Activated CD4-positive, CD25-positive, alpha-beta regulatory T cell treated with anti-CD3 and anti-CD28 coated beads, Interleukin-2, amount 50 U/mL, for 16 hours (primary cell): ENCODE data around the gene RPL13A.
"Not testable (repeated sequence)": the region's sequence is repeated elsewhere in the genome, so short reads cannot be mapped to it uniquely, and the experiment has no call there.

ENCODE experiments used
- DNase-seq: peaks from one replicate; pipeline ENCODE4 v3.0.0-alpha.2; 2020; ENCODE audit warnings: low read depth, low spot score

RPL13A gene

DNA sequence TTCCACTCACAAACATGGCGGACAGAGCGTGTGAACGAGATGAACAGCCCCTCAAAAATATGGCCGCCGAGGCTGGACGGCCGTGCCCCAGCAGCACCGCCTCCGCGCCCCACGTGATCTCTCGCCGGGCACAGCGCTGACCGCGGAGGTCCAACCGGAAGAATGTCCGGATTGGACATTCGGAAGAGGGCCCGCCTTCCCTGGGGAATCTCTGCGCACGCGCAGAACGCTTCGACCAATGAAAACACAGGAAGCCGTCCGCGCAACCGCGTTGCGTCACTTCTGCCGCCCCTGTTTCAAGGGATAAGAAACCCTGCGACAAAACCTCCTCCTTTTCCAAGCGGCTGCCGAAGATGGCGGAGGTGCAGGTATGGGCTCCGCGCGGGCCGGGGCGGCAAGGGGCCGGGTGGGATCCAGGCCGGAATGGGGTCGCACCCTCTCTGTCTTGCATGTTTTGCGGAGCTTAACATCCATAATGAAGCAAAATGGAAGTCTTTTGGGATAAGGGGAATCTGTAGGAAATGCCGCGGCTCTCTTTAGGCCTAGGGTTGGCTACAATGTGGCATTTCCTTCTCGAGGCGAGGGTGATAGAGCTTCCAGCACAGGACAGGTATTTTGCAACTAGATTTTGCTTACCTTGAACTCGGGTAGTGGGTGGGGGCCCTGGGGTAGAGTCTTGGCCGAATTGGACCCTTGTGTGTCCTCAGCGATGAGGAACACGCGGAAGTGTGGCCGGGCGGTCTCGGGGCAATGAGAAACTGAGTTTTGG is at the start of gene RPL13A:
Gene RPL13A, plus strand, starts transcription at position 332 of the 769 bp plus-strand sequence. Its CDS starts 22 bp downstream, at position 354.
- peak; percentile 99 for DNase-seq

DNA sequence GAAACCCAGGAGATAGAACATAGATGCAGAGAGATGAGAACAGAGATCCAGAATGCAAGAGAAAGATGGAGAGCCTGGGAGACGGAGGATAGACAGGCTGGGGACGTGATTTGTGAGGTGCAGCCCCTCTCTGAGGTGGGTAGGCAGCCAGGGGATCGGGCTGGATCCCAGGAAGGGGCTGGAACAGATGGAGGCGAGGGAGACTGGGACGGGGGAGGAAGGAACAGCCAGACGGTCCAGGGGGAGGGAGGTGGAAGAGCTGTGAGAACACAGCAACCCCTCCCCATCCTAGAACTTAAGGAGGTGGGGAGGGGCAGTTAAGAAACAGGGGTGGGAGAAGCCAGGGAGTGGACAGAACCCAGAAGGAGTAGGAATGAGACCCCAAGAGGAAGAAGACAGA is 49.1 kb upstream of the RPL13A start:
- DNase-seq, result no peak

DNA sequence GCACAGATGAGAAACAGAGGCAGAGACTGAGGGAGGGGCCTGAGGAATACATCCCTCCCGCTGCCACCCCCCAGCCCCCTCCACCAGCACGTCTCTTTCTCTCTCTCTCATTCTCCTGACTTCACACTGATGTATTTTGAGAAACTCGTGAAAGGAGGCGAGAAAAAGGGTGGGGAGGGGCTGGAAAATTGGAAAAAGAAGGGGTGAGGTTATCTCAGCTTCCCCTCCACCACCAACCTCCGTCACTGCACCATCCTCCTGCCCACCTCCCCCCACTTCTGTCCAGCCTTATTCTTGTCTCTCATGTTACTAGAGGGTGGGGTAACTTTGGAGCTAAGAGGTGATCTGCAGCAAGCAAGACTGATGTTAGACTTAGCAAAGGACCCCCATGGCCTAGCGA is 47.6 kb upstream of the RPL13A start:
- no peak for DNase-seq

DNA sequence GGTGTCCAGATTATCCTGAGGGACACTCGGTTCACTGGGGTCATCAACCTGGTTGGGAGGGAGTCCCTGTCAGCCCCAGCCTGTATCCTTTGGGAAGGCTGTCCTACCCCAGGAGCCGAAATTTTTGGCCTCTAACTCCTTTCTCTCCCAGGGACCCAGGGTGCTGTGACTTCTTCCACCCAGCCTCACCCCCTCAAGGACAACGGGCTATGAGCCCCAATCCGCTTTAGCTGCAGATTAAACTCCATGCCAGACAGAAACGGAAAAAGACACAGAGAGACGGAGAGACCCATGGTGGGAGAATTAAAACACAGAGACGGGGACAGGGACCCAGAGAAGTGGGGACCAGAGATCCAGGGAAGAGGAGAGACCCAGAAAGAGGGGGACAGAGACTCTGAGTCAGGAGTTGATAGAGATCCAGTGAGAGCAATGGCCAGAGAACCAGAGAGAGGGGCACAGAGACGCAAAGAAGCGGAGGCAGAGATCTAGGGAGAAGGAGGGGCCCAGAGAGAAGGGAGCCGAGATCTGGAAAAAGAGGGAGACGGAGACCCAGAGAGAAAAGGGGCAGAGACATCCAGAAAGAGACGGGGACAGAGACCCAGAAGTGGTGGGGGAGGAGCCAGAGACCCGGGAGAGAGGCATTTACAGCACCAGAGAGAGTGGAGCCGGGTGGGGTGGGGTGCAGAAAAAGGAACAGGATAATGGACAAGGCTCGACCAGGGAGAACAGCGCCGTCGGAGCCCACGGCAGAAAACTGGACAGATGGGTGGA is 46.8 kb upstream of the RPL13A start:
- no peak for DNase-seq

DNA sequence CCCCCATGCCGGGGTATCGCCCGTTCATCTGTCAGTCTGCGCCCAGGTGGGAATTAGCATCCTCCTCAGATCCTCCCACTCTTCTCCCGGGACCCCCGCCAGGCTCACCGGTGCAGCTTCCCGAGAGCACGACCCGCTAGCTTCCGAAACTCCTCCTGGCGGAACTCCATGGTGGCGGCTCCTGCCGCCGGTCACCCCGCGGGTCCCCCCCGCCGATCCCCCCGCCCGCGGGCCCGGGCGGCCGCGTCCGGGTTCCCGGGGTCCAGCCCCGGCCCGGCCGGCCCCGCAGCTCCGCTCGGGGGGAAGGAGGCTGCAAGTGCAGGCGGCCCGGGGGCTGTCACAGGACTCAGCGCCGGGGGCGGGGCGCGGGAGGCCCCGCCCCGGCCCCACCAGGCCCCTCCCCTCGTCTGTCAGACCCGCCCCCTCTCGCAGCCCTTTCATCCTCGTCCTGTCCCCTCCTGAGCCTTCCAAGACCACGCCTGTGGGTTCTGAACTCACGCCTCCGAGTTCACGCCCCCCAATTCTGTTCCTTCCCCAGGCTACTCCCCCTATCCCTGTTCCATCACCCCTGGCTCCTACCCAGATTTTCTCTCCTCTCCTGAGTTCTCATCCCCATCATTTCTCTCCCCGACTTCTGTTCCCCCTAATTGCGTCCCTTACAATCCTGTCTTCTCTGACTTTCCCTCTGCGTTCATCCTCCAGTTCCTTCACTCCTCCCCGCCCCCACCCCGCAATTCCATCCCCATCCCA is 46.0 kb upstream of the RPL13A start, which contains the start of gene SLC17A7:
Gene SLC17A7, minus strand, starts transcription at position 318 of the 750 bp plus-strand sequence. Its CDS starts 148 bp downstream, at position 170.
- no peak for DNase-seq

DNA sequence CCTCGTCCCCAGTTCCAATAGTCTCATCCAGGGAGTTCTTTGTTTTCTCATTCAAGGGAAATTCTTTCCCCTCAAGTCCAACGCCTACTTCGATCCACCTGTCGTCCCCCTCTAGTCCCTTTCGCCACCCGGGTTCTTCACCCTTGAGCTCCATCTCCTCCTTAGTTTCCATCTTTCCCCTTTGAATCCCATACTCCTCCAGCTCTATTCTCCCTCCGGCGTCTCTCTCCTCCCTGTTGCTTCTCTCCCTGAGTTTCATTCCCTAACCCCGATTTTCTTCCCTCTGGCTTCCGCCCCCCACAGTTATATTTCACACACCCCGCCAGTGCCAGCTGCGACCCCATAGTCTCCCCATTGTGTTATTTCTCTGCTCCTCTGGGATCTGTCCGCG is 45.5 kb upstream of the RPL13A start:
- no peak for DNase-seq

DNA sequence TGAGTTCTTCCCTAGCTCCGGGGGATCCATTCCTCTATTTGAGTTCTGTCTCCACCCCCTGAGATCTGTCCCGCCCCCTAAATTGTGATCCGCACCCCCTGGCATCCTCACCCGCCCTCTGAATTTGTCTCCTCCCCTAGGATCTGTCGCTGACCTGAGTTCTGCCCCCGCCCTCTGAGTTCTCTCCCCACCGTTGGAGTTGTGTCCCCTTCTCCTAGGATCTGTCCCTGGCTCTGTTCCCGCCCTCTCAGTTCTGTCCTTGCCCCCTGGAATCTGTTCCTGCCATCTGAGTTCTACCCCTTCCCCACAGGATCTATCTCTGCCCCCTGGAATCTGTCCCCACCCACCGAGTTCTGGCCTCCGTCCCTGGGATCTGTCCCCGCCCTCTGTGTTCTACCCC is 45.1 kb upstream of the RPL13A start:
- DNase-seq, result no peak

DNA sequence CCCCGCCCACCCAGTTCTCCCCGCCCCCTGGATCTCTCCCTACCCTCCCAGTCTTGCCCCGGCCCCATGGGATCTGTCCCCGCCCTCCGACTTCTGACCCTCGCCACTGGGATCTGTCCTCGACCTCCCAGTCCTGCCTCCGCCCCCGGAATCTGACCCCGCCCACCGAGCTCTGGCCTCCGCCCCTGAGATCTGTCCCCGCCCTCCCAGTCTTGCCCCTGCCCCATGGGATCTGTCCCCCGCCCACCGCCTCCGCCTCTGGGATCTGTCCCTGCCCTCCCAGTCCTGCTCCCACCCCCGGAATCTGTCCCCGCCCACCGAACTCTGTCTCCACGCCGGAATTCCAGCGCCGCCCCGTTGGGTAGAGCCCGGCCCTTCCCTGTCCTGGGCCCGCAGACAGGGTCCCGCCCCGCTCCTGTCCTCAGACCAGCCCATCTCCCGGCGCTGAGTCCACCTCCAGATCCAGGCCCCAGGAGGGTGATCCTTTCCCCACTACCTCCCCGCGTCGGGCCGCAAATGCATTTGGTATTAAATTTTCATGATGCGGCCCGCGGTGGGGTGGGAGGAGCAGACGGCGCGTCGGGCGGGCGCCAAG is 44.5 kb upstream of the RPL13A start:
- no peak for DNase-seq

DNA sequence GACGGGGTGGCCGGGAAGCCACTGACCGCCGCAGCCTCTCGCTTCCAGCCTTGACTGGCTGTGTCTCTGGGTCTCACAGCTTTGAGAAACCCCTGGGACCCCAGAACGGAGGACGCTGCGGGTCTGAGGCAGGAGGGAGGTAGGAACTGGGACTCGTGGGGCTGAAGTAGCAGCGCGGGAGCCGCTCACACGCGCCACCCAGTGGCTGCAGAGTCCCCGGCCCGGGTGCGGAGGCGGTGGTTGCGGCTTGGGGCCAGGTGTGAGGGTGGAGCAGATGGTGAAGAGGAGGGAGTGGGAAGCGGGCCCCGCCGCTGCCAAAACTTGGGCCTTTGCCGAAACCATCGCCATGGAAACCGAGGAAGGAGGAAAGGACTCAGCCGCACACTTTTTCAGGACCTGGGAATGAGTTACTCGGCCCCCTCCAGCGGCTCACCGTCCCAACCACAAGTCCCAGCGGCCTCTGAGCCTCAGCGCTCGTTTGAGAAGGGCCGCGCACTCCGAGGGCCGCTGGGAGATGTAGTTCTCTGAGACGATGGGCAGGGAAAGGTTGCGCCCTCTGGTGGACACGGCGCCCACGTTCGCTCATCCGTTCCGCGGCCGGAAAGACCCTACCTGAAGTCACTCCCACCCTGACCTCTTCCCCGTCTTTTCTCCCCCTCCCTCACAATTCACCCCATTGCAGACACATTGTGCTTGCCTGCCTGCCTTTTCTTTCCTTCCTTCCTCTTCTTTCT is 43.9 kb upstream of the RPL13A start:
- peak; percentile 84 for DNase-seq

DNA sequence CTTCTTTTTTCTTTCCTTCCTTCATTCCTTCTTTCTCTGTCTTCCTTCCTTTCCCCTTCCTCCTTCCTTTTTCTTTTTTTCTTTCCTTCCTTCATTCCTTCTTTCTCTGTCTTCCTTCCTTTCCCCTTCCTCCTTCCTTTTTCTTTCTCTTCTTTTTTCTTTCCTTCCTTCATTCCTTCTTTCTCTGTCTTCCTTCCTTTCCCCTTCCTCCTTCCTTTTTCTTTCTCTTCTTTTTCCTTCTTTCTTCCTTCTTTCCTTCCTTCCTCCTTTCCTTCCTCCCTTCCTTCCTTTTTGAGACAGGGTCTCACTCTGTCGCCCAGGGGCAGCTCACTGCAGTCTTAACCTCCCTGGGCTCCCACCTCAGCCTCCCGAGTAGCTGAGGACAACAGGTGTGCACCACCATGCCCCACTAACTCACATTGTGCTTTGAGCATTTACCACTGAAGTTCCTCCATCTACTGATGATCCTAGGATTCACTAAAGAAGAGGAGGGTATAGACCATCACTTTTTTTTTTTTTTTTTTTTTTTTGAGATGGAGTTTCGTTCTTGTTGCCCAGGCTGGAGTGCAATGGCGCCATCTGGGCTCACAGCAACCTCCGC is 43.2 kb upstream of the RPL13A start:
- DNase-seq, result not testable (repeated sequence)

DNA sequence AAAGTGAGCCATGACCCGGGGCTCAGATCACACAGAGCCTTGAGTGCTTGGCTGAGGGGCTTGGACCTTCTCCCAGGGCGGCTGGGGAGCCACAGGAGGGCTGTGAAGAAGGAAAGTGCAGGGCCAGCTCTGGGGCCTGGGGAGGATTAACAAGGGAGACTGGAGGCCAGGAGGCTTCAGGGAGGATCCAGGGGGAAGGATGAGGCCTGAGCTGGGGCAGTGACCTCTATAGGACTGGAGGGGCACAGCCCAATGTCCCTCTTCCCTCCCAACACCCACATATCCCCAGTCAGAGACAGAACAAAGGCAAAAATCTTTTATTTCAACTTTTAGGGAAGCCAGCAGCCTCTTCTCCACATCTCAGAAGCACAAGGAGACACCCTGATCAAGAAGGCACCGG is 41.4 kb upstream of the RPL13A start:
- no peak for DNase-seq

DNA sequence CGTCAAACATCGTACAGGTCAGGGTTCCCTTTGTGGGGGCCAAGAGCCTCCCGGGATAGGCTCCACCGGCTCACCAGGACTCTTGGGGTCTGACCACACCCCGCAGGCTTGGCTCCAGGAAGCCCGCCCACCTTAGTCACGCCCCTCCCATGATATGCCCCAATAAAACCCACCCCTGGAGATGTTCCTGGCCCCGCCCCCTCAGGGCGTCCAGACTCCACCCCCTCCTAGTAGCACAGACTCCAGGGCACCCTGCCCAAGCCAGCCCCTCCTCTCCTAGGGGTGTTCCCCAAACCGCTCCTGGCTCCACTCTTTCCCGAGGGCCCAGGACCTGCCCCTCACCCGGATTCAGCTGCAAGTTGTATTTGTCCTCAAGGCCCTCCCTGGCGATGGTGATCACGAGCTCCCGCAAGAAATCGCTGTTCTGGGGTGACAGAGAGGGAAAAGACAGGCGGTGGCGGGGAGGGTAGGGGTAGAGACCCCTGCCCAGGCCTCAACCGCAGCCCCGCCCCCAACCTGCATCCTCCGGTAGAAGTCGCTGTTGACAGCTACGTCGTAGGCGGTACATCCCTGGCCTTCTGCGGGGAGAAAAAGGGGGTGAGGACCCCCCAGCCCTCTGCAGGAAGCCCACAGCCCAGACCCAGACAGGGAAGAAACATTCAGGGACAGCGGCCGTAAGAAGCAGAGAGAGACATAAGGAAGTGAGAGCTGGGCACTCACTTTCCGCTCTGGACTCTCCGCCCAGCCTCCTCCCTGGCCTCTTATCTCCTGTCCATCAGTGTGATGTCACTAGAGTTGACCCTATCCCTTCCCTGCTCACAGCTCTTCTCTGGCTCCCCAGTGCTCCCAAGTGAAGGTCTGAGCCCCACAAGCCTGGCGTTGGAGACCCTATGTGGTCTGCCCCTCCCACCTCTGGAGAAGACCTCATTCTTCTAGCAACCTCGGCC is 39.6 kb upstream of the RPL13A start:
- DNase-seq, result no peak

DNA sequence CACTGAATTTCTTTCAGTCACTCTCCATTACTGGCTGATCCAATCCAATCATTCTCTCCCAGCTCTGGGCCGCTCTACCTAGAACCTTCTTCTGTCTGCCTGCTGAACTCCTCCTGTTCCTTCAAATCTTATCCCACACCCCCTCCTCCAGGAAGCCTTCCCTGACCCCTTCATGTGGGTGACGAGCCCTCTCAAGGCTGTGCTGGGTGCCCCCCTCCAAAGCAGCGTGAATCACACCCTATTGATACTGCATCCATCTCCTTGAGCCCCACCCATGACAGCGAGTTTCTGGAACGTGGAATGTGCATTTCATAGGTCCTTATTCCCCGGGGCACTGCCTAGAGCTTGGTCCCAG is 39.0 kb upstream of the RPL13A start:
- DNase-seq, result no peak

DNA sequence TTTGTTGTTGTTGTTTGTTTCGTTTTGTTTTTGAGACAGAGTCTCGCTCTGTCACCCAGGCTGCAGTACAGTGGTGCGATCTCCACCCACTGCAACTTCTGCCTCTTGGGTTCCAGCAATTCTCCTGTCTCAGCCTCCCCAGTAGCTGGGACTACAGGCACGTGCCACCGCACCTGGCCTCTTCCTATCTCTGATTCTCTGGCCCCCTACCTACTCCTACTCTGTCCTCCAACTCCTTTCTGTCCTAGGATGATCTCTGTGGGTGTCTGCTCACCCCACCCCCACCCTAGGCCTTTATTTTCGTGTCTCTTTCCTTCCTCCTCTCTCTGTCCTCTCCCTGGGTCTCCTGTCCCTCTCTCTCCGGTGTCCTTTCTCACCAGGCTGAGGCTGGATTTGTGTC is 37.0 kb upstream of the RPL13A start:
- DNase-seq, result no peak

DNA sequence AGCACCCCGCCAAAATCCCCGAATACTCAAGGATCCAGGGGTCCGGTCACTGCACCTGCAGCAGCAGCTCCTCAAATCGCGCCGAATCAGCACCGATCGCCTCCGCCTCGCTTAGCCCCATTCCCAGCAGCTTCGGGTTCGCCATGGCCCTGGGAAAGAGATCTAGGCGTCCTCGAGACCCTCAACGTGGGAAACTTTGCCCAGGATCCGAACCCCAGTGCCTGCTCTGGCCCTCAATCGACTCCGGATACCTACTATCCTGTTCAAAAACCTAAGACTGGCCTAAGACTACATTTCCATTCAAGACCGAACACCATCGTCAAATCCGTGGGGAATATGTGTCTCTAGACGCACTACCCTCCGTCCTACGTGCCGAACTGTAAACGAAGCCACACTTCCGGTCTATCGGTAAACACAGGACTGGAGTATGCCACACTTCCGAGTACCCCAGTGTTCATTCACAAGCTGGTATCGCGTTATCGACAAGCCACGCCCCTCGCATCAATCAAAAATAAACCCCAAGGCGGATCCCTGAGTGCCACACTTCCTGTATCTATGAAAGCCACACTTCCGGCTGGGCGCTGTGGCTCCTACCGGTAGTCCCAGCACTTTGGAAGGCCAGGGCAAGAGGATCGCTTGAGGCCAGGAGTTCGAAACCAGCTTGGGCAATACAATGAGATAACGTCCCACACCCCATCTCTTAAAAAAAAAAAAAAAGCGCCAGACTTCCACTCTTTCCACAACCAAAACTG is 35.8 kb upstream of the RPL13A start, which contains the start of gene PIH1D1:
Gene PIH1D1, minus strand, starts transcription at position 385 of the 752 bp plus-strand sequence. Its CDS starts 240 bp downstream, at position 145.
- DNase-seq, result peak; percentile 91

DNA sequence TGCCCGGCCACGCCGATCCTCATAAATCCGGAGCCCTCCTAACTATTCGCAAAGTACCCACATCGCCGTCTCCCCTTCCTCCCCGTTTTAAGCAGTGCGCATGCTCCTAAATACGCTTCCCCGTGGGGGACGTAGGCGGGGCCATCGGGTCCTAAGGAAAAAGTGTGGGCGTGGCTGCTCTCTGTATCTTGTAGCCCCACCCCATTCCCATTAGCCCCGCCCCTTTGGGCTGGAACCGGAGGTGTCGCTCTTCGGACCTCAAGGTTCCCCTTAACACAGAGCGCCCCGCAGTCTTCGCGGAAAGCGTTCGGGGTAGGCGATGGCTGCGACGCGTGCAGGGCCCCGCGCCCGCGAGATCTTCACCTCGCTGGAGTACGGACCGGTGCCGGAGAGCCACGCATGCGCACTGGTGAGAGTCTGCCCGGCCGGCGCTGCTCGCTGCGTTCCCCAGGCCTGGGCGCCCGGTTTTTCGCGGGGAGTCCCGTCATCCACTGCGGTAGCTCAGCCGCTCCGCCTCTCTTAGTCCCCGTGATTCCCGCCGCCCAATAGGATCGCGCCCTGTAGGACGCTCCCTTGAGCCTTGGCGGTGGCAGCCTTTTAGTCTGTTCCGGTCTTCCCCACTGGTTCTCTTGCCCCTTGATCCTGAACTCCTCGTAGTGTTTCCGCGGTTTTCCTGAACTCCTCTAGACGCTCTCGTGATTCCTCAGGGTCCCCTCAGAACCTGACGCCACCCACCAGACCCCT is 34.2 kb upstream of the RPL13A start, which contains the start of gene ALDH16A1:
Gene ALDH16A1, plus strand, starts transcription at position 213 of the 744 bp plus-strand sequence. Its CDS starts 107 bp downstream, at position 320.
- peak; percentile 96 for DNase-seq

DNA sequence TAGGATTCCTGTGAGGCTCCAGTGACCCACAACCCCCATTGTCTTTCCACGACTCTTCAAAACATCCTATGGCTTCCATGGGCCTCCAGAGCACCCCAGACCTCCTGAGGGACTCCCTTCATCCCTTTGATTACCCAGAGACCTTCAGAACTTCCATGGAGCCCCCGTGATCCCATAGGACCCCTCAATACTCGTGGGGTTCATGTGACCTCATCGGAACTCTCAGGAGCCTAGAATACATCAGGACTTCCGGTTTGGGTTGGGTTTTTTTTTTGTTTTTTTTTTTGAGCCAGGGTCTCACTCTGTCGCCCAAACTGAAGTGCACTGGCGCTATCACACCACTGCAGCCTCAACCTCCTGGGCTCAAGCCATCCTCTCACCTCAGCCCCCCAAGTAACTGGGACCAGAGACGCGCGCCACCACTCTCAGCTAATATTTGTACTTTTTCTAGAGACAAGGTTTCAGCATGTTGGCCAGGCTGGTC is 33.6 kb upstream of the RPL13A start:
- no peak for DNase-seq

DNA sequence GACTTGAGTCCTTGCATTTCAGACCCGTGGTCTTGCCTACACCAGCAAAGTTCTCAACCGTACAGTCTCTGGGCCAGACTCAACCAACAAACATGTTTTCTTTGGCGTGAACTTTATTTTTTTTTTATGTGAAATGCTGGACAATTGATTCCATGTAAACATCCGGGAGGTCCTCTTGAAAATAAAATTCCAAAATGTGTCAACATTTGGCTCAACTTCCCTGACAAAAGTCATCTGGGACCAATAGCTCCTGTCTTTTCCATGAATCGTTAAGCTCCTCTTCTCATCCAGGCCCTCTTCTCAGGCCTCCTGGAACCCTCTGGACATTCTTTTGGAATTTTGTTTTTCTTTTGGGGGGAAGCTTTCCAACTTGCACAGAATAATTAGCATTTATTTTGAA is 31.6 kb upstream of the RPL13A start:
- no peak for DNase-seq
